NOMO-1 treated with dmso at 0.1 percent for 144 hours (cell line): Measurements from ENCODE around the gene ZFYVE9.
"Not testable (repeated sequence)": the region's sequence is repeated elsewhere in the genome, so short reads cannot be mapped to it uniquely, and the experiment has no call there.

ENCODE experiments used
- DNase-seq: peaks from one replicate; lab custom pipeline; 2025; ENCODE audit not compliant: unreplicated experiment; lab: John Stamatoyannopoulos, UW

ZFYVE9 gene

DNA sequence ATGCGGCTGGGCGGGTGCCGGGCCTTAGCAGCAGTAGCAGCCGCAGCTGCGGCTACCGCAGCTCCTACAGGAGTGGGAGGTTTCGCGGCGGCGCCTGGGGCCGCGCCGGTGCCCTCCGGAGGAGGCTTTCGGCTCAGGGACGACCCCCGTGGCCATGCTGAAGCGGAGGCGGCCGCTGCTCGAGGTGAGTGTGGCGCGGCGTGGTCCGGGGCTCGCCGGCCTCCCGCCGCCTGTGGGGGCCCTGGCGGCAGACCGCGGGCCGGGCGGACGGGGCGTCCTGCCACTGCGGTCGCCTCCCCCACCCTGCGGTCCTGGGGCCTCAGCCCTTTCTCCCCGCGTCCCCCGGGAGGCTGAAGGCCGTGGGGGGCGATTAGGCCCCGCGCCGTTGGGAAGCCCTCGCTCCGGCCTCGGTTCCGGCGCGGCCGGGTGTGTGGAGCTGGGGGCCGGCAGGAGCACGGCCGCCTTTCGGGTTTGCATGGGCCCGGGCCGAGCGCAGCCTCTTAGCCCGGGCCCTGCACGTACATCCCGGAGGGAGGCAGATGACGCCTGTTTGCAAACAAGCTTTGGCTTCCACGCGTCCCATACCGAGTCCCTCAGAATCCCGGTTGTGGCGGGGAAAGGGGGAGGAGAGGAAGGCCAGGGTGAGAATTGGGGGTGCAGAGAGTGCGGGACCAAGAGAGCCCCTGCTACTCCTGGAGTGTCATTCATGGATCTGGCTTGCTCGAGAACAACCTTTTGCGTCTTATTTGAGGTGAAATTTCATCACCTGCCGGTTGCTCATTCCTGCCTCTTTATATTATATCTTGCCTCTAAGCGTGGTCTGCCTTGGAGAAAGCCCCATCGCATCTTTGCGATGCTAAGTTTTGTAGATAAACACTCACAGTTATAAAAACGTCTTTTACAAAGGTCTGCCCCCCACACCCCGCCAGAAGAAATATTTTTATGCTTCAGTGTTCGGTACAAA, 613 bp downstream of the ZFYVE9 start:
- DNase-seq, result peak; percentile 10

DNA sequence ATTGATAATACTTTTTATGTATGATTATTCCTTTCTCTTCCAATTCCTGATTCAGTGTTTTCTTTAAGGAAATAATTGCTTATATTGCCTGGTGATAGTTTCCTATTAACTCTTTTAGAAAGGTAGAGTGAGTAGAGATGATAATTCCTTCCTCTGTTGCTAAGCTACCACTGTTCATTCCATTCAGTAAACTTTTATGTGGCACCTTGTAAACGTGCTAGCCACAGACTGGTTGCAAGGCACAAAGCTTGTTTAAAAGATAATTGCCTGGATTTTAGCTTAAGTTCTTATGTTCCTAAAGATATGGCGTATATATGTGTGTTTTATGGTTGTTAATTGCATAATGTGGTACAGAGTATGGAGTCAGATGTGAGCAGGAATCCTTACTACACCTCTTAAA, 3.2 kb downstream of the ZFYVE9 start:
- DNase-seq, result no peak

DNA sequence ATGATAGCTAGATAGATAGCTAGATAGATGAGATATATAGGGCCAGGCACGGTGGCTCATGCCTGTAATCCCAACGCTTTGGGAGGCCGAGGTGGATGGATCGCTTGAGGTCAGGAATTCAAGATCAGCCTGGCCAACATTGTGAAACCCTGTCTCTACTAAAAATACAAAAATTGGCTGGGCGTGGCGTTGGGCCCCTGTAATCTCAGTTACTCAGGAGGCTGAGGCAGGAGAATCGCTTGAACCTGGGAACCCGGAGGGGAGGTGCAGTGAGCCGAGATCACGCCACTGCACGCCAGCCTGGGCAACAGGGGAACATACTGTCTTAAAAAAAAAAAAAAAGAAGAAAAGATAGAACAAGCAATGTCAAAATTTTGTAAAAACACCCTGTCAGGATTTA, 8.6 kb downstream of the ZFYVE9 start:
- not testable (repeated sequence) for DNase-seq

DNA sequence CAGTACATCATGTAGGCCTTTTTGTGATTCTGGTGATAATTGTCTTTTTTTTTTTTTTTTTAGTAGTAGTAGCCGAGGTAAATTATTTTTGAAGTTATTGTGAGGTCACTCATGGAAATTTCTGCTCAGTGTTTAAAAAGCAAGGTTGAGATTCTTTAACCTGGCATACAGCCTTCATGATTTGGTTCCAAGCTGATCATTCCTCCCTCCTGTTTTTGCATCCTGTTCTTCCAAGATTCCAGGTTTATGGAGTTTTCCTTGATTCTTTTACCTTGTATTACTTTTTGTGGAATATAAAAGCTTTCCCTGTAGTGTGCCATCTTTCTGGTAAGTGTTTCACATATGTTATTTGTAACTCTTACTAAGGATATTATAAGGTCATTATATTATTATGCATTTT, 9.1 kb downstream of the ZFYVE9 start:
- DNase-seq, result no peak

DNA sequence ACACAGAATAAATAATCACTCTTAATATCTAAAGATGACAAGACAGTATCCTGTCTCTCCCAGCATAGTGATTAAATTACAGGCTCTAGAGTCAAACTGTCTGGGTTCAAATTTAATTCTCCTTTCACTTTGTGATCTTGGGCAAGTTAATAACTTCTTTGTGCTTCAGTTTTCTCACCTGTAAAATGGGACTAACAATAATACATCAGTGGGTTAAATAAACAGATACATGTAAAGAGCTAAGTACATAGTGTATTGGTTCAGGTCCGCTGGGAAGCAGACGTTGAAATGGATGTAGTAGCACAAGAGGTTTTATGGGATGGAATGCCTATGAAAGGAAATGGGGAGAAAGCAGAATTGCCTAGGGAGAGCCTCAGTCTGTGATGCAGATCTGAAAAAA, 10.7 kb downstream of the ZFYVE9 start:
- no peak for DNase-seq

DNA sequence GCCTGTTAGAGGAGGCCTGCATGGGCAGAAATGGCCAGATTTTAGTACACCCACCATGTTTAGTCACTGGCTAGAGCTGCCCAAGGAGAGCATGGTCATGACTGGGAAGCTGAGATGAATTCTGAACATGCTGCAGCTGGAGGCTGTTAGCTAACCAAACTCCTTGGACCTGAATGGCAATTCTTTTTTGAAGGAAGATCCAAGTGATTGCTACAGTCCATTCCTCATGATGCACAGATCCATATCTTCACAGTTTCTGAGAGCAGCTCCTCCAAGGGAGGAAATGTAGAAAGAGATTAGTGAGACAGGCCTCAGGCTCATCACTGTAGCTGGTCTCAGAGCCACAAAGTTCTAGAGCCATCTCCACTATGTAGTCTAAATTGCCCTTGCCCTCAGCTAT, 11.1 kb downstream of the ZFYVE9 start:
- DNase-seq, result no peak

DNA sequence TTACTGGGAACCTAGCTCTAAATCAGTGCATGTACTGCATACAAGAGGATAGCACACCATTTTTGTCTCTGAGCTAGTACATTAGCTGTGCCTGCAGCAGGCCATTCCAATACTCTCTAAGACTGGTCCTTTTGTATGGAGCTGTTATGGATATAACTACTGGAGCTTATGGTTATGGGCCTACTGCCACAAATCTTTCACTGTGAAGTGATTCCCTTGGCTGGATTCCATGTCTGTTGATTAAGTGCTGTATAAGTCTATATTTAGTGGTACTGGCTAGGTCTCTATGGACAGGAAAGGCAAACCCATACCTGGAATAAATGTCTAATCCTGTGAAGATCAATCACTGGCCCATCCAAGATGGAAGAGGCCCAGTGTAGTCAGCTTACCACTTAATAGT, 12.0 kb downstream of the ZFYVE9 start:
- DNase-seq, result no peak

DNA sequence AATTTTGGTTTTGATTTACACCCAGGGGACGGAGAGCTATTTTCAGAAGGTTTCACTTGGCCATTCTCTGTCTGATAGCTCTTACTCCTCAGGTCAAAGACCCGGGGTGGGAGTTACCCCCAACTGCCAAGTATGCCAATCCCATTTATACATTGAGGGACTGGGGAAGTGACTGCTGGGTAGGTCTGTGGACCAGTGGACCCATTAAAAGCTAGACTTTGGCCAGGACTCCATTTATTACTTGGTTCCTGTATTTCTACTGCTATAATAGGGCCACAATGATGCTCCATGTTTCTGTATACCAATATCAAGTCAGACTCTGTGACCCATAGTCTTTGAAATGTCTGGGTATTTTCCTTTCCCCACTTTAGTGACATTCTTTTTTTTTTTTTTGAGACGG, 14.6 kb downstream of the ZFYVE9 start:
- no peak for DNase-seq

DNA sequence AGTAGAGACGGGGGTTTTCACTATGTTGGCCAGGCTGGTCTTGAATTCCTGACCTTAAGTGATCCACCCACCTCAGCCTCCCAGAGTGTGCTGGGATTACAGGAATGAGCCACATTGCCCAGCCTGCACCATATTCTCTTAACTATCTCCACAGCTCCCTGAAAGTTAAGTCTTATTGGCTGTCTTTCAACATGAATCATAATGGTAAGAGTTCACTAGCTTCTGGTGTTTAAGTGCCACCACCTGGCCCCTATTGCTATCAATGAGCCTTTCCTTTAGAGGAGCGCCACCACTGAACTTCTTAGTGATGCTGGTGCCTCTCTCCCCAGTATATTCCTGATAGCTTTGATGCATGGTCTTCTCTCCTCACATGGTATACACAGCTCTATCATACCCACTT, 15.7 kb downstream of the ZFYVE9 start:
- DNase-seq, result no peak

DNA sequence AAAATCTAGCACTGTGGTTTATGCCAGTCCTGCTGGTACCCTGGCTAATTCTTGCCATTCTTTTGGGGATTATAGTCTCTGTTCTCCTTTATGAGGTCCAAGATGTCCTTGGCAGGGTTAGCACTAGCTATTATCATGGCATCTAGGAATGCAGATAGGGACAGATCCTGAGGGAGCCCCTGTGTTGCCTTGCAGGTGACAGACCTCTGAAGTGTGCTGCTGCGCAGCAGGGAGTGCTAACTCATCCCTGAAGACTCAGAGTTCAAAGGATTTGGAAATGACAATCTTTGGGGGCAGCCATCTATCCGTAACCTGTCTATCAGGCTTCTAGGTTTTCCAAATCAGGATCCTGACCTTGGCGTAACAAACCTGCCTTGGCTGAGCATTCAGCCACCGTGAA, 16.3 kb downstream of the ZFYVE9 start:
- no peak for DNase-seq

DNA sequence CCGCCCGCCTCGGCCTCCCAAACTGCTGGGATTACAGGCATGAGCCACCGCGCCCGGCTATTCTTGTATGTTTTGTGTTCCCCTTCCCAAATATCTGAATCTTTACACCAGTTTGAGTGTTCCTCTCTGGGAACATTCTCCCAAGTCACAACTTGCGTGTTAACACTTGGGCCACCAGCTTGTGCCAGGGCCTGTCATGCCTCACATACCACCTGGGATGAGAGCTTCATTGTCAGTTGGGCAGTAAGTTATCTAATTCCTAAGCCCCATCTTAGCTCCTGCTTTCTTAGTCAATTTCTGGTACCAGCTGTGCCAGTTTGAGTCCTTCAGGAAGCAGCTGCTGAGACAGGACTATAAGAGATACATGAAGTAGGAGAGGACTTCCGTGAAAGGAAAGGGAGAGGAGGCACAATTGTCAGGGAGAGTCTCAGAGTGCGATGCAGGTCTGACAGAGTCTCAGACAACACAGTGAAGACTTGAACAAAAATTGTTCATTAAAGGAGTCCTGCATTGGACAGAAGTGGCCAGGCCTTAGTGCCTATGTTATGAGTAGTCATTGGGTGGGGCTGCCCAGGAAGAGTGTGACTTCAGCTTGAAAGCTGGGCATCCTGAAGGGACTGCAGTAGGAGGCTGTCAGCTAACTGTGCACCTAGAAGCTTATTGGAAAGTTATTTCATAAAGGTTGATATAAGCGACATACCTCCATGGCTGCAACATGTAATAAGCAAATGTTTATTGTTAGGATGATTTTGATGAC, 17.3 kb downstream of the ZFYVE9 start:
- no peak for DNase-seq

DNA sequence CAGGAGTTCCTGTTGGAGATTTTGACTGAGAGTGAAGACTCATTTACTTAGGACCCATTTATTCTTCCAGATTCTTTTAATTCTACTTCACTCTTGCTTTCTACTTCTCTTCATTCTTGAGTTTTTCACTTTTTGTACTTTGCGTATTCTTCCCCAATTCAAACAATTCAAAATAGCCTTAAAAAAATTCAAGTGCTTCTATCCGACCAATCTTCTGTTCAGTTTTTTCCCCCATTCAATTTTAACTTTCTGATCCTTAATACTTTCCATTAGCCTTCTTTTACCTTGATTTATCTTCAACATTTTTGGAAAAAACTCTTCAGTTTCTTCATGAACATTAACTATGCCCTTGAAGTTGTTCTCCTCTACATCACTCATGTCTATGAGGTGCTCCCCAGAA, 21.1 kb downstream of the ZFYVE9 start:
- no peak for DNase-seq

DNA sequence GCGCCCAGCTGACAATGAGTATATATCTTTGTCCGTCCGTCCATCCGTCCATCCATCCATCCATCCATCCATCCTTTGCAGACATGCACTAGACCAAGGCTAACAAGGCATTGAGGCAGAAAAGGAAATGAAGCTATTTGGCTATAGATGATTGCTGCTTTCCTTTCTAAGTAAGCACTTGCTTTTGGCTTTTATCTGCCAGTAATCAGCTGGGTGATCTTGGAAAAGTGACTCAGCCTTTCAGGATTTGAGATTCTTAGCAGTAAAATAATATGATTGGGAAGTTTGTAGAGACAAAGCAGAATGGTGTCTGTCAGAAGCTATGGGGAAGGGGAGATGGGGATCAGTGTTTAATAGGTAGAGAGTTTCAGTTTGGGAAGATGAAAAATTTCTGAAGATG, 22.7 kb downstream of the ZFYVE9 start:
- no peak for DNase-seq

DNA sequence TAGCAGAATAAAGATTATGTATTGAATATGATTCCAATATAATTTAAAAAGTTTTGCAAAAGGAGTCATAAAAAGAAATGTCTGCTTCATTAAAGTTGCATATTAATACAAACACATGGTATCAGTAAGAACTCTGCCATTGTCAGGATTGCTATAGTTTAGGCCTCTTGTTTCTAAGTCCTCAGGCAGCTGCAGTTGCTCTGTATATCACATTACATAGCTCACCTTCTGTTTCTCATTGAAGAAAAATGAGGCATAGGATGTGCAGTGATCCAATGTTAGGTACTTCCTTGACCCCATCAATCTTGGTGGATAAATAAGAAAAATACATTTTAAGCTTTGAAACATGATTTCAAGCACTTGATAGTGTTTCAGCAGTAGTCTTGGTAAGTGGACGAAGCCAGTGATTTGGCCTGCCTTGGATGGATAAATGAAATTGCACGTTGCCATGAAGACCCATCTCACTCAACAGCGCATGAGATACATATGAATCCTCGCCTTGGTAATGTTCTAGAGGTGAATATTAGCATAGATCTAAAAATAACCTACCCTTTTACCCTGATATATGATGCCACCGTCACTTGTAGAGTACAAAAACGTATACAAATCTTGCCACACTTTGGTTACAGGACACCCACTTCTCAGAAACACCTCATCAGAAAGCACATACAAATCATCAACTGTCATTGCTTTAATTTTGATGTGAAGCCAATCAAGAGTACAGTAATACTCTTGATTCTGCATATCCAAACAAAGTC, 25.3 kb downstream of the ZFYVE9 start:
- DNase-seq, result no peak

DNA sequence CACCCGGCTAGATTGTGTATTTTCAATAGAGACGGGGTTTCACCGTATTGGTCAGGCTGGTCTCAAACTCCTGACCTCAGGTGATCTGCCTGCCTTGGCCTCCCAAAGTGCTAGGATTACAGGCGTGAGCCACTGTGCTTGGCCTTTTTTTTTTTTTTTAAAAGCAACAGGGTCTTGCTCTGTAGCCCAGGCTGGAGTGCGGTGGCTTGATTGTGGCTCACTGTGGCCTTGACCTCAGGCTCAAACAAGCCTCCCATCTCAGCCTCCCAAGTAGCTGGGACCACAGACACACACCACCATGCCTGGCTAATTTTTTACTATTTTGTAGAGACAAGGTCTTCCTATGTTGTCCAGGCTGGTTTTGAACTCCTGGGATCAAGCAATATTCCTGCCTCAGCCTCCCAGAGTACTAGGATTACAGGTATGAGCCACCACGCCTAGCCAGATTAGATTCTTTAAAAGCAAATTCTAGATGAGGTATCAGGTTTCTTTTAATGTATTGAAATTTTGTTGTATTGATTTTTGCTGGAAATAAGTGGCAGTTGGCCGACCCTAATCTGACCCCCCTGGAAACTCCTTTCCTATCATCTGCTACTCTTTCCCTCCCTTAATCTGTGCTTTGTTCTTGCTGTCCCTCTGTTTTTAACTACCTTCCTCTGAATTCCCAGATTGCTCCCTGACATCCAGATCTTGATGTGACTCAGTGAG, 26.6 kb downstream of the ZFYVE9 start:
- DNase-seq, result no peak

DNA sequence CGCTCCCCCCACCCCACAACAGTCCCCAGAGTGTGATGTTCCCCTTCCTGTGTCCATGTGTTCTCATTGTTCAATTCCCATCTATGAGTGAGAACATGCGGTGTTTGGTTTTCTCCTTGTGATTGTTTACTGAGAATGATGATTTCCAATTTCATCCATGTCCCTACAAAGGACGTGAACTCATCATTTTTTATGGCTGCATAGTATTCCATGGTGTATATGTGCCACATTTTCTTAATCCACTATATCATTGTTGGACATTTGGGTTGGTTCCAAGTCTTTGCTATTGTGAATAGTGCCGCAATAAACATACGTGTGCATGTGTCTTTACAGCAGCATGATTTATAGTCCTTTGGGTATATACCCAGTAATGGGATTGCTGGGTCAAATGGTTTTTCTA, 29.3 kb downstream of the ZFYVE9 start:
- not testable (repeated sequence) for DNase-seq

DNA sequence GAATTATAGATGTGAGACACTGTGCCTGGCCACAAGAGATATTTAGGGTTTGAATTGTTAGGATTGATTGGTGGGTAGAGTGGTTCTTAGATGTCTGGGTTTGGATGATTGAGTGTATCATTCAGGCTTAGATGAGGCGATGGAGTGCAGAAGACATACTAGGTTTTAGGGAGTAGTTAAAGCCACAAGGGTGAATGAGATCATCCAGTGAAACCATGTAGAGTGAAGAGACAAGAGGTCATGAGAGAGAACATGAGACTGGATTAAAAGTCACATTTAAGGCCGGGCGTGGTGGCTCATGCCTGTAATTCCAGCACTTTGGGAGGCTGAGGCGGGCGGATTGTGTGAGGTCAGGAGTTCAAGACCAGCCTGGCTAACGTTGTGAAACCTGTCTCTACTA, 37.2 kb downstream of the ZFYVE9 start:
- no peak for DNase-seq

DNA sequence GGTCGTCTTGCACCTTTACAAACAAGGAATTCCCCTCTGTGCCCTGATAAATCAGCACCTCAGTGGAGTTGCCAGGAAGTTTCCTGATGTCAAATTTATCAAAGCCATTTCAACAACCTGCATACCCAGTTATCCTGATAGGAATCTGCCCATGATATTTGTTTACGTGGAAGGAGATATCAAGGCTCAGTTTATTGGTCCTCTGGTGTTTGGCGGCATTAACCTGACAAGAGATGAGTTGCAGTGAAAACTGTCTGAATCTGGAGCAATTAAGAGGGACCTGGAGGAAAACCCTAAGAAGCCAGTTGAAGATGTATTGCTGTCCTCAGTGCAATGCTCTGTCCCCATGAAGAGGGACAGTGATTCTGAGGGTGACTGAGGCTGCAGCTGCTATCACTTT, 38.3 kb downstream of the ZFYVE9 start:
- no peak for DNase-seq

DNA sequence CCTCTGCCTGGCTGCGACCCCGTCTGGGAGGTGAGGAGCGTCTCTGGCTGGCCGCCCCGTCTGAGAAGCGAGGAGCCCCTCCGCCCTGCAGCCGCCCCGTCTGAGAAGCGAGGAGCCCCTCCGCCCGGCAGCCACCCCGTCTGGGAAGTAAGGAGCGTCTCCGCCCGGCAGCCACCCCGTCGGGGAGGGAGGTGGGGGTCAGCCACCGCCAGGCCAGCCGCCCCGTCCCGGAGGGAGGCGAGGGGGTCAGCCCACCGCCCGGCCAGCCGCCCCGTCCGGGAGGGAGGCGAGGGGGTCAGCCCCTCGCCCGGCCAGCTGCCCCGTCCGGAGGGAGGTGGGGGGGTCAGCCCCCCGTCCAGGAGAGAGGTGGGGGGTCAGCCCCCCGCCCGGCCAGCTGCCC, 39.9 kb downstream of the ZFYVE9 start:
- DNase-seq, result not testable (repeated sequence)

DNA sequence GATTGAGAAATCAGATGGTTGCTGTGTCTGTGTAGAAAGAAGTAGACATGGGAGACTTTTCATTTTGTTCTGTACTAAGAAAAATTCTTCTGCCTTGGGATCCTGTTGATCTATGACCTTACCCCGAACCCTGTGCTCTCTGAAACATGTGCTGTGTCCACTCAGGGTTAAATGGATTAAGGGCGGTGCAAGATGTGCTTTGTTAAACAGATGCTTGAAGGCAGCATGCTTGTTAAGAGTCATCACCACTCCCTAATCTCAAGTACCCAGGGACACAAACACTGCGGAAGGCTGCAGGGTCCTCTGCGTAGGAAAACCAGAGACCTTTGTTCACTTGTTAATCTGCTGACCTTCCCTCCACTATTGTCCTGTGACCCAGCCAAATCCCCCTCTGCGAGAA, 40.4 kb downstream of the ZFYVE9 start:
- DNase-seq, result not testable (repeated sequence)

DNA sequence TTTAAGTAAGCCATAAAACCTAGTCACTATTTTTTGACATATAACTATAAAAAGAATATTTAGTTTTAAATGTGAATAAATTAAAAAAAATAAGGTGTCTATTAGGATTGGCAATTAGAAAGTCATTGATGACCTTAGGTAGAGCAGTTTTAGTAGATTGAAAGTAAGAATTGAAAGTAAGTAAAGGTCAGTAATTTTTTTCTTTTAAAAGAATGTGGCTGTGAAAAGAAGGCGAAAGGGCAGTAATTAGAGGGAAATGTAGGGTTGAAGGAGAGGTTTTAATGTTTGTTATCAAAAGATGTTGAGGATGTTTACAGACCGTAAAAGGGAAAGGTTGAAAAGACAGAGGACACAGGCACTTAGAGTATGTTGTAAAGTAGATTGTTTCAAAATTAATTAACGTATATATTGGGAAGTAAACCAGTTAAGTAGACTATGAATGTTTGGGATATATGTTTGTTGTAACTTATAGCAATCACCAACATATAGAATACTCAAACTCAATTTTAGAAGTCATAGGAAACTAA, 41.0 kb downstream of the ZFYVE9 start:
- DNase-seq, result no peak
